HepG2 (cell line): ENCODE results near the gene COL4A2.

Experiments used
- BHLHE40 ChIP-seq: IDR thresholded peaks from 2 replicates; pipeline ENCODE4 v1.6.1; 2011; ENCODE audit warnings: low read length, improper control_type of control experiment
- CHD4 ChIP-seq: fragments of 200-600 bp; sonication (generic); IDR thresholded peaks from 2 replicates; pipeline ENCODE4 v1.7.0; 2017; ENCODE audit warnings: mild to moderate bottlenecking, low read length, borderline replicate concordance
- CTCF ChIP-seq: sonication (generic); formaldehyde crosslinking; IDR thresholded peaks from 2 replicates; pipeline ENCODE4 v1.5.0; 2020; ENCODE audit warnings: mild to moderate bottlenecking, missing genetic modification reagents, moderate library complexity
- EHMT2 ChIP-seq: fragments of 200-600 bp; sonication (generic); IDR thresholded peaks from 2 replicates; pipeline ENCODE4 v1.7.0; 2017; ENCODE audit warnings: antibody characterized with exemption, low read depth, low read length, borderline replicate concordance
- KDM5B ChIP-seq: sonication (generic); formaldehyde crosslinking; IDR thresholded peaks from 2 replicates; pipeline ENCODE4 v1.4.0; 2020; ENCODE audit warnings: missing genetic modification reagents, mild to moderate bottlenecking, borderline replicate concordance
- NONO ChIP-seq, 2 experiments: fragments of 450-650 bp in 1 of 2; sonication (generic) in 1 of 2; formaldehyde crosslinking in 1 of 2; IDR thresholded peaks in 1 of 2; conservative IDR thresholded peaks in 1 of 2; 2 replicates each; pipeline versions ENCODE4 v1.6.1 to v1.8.0; 2017 to 2022; ENCODE audit warnings: mild to moderate bottlenecking in 1 of 2, missing genetic modification reagents in 1 of 2, moderate library complexity in 1 of 2
- SKI ChIP-seq: fragments of 450-650 bp; IDR thresholded peaks from one replicate; pipeline ENCODE4 v1.6.1; 2018; ENCODE audit warnings: mild to moderate bottlenecking; ENCODE audit not compliant: partially characterized antibody
- YY1 ChIP-seq: IDR thresholded peaks from 2 replicates; pipeline ENCODE4 v1.6.1; 2011; ENCODE audit warnings: low read length, low read depth, moderate library complexity, mild to moderate bottlenecking; ENCODE audit not compliant: insufficient read depth, insufficient replicate concordance
- ZNF331 ChIP-seq: sonication (generic); formaldehyde crosslinking; IDR thresholded peaks from 2 replicates; pipeline ENCODE4 v1.4.0; 2020; ENCODE audit warnings: missing genetic modification reagents
- TF ChIP-seq, protein P1 (sequence below): sonication (generic); formaldehyde crosslinking; IDR thresholded peaks from 2 replicates; pipeline ENCODE4 v1.4.0; 2020; ENCODE audit warnings: missing genetic modification reagents

GRCh38 chr13:110377826-110378201 is 70.7 kb downstream of the COL4A2 start:
- TF ChIP-seq CHD4 (no peak), CTCF (CRISPR knock-in tag) (no peak), KDM5B (CRISPR knock-in tag) (no peak), EHMT2 (no peak), ZNF331 (CRISPR knock-in tag) (no peak), YY1 (no peak), SKI (no peak), BHLHE40 (no peak), NONO (IDR thresholded peaks at IDR 0.05) (no peak), NONO (CRISPR knock-in tag; conservative IDR thresholded peaks at IDR 0.05) (no peak)
- TF ChIP-seq, protein P1, sequence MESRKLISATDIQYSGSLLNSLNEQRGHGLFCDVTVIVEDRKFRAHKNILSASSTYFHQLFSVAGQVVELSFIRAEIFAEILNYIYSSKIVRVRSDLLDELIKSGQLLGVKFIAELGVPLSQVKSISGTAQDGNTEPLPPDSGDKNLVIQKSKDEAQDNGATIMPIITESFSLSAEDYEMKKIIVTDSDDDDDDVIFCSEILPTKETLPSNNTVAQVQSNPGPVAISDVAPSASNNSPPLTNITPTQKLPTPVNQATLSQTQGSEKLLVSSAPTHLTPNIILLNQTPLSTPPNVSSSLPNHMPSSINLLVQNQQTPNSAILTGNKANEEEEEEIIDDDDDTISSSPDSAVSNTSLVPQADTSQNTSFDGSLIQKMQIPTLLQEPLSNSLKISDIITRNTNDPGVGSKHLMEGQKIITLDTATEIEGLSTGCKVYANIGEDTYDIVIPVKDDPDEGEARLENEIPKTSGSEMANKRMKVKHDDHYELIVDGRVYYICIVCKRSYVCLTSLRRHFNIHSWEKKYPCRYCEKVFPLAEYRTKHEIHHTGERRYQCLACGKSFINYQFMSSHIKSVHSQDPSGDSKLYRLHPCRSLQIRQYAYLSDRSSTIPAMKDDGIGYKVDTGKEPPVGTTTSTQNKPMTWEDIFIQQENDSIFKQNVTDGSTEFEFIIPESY (CRISPR knock-in tag), result no peak
